ENCODE results near the gene RHOH. TPM values are rescaled to one million over a fixed set of nuclear protein-coding genes. Genes with fewer than 3 reads are reported as not detected.

Gene RHOH
- polyA plus RNA-seq, 1 experiment = not detected

DNA sequence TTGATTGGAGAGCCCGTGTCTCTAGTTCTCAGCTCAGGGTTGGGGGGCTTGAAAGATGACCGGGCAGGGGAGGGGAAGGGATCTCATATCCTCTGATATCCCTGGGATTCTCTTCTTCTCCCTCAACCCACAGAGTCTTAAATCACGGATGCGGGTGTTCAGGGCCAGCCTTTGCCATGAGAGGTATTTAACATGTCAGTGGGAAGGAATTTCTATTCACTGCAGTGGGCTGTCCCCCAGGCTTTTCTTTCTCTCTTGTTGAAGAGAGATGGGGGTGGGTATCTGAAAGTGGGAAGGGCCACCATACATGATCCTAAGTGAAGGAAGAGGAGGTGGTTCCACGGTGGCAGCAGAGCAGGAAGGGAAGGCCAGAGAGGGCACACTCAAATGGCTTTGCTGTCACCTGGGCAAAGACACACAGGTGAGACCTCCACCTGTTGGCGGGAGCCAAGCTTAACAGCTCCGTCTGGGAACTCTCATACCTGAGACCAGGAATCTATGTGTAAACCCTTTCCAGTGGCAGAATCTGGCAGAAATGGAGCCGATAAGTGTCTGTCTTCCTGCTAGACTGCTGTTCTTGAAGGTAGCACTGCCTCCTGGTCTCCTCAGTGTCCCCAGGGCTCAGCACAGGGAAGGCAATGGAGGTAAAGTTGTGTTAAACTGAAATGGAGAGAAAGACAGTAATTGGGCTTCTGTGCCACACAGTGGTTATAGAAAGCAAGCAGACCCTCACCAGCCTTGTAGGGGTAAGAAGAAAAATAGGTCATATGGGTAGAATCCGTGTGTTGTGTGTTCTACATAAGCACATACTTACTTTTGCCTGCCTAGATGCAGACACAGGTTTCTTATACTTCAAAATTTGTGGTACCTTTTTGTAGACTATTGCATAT is 49.4 kb downstream of the RHOH start:
- ChIA-PET POLR2A (no interaction called here), CTCF (no interaction called here)
- H3K4me3 ChIP-seq (ENCODE audit: low read depth, low read length) = no peak overlapping the region
- peaks cover 13% of the 10 kb centered on the region for H3K27me3 ChIP-seq (ENCODE audit: control insufficient read depth, insufficient read depth, low read length)
- no peaks in the 10 kb centered on the region for H3K36me3 ChIP-seq (ENCODE audit: control insufficient read depth, insufficient read depth, low read length)
- no peak for DNase-seq (ENCODE audit: low read depth)
- TF ChIP-seq, protein P1, sequence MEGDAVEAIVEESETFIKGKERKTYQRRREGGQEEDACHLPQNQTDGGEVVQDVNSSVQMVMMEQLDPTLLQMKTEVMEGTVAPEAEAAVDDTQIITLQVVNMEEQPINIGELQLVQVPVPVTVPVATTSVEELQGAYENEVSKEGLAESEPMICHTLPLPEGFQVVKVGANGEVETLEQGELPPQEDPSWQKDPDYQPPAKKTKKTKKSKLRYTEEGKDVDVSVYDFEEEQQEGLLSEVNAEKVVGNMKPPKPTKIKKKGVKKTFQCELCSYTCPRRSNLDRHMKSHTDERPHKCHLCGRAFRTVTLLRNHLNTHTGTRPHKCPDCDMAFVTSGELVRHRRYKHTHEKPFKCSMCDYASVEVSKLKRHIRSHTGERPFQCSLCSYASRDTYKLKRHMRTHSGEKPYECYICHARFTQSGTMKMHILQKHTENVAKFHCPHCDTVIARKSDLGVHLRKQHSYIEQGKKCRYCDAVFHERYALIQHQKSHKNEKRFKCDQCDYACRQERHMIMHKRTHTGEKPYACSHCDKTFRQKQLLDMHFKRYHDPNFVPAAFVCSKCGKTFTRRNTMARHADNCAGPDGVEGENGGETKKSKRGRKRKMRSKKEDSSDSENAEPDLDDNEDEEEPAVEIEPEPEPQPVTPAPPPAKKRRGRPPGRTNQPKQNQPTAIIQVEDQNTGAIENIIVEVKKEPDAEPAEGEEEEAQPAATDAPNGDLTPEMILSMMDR (IDR thresholded peaks at IDR 0.05; ENCODE audit: insufficient read depth, low read depth, low read length) = no peak

DNA sequence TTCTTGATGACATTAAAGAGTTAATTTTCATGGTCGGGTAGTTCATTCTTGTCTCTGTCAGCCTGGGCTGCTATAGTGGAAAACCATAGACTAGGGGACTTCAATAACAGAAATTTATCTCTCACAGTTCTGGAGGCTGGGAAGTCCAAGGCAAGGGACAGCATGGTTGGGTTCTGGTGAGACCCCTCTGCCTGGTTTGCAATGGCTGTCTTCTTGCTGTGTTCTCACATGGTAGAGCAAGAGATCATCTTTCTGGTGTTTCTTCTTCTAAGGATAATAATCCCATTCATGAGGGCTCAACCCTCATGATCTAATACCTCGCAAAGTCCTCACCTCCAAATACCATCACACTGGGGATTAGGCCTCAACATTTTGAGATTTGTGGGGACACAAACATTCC is 50.1 kb downstream of the RHOH start:
- H3K4me3 ChIP-seq (ENCODE audit: low read depth, low read length) = no peak overlapping the region
- CTCF ChIA-PET = no interaction called here
- POLR2A ChIA-PET = no interaction called here
- no peak for DNase-seq (ENCODE audit: low read depth)
- no peaks in the 10 kb centered on the region for H3K36me3 ChIP-seq (ENCODE audit: control insufficient read depth, insufficient read depth, low read length)
- H3K27me3 ChIP-seq (ENCODE audit: control insufficient read depth, insufficient read depth, low read length) = peaks cover 13% of the 10 kb centered on the region
- TF ChIP-seq, protein P1 (IDR thresholded peaks at IDR 0.05; ENCODE audit: insufficient read depth, low read depth, low read length) = no peak

DNA sequence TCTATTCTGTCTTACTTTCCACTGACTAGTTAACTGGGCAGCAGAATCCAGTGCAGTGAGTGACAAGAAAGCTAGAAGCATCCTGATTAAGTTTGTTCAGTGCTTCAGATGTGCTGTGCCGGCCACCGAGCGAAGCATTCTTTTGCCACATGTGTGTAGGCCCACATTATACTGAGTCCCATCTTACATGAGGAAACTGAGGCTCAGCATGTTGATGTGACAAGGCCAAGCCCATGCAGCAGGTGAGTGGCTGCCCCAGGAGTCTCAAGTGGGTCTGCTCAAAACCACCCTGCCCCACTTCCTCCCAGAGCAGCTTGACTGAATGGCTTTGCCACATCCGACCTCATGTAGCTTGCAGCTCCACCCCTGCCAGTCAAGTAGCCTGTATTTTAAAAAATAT is 50.5 kb downstream of the RHOH start:
- TF ChIP-seq, protein P1 (IDR thresholded peaks at IDR 0.05; ENCODE audit: insufficient read depth, low read depth, low read length) = no peak
- DNase-seq (ENCODE audit: low read depth) = no peak
- Histone ChIP-seq H3K4me3 (ENCODE audit: low read depth, low read length) (no peak overlapping the region), H3K27me3 (ENCODE audit: control insufficient read depth, insufficient read depth, low read length) (peaks cover 13% of the 10 kb centered on the region), H3K36me3 (ENCODE audit: control insufficient read depth, insufficient read depth, low read length) (no peaks in the 10 kb centered on the region)
- ChIA-PET POLR2A (no interaction called here), CTCF (interaction anchor here (1.7 kb wide), 1 partner anchor 17 kb away, joined by 3 read pairs; no protein-coding TSS in a partner anchor)

DNA sequence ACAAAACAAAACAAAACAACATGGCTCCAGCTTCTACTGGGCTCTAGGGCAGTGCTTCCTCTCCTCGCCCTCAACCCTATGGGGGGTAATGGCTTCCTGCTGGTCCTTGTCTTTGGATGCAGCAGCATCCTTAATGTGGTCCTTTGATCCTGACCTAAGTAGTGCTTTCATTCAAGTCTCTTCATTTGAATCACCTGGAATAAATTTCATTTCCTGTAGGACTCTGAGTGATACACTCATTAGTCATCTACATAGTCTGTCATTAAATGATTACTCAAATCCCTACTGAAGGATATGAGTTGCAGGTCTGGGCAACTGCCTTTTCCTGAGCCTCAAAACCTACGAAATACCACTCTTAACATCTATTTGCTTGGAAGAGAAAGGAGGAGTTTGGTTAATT is 54.5 kb downstream of the RHOH start:
- no peak for DNase-seq (ENCODE audit: low read depth)
- H3K36me3 ChIP-seq (ENCODE audit: control insufficient read depth, insufficient read depth, low read length) = no peaks in the 10 kb centered on the region
- H3K27me3 ChIP-seq (ENCODE audit: control insufficient read depth, insufficient read depth, low read length) = 0 out of 2 replicates have a peak, but pooled peaks cover 2% of the 10 kb centered on the region
- H3K4me3 ChIP-seq (ENCODE audit: low read depth, low read length) = no peak overlapping the region
- TF ChIP-seq, protein P1 (IDR thresholded peaks at IDR 0.05; ENCODE audit: insufficient read depth, low read depth, low read length) = no peak
- CTCF ChIA-PET = no interaction called here
- POLR2A ChIA-PET = no interaction called here

DNA sequence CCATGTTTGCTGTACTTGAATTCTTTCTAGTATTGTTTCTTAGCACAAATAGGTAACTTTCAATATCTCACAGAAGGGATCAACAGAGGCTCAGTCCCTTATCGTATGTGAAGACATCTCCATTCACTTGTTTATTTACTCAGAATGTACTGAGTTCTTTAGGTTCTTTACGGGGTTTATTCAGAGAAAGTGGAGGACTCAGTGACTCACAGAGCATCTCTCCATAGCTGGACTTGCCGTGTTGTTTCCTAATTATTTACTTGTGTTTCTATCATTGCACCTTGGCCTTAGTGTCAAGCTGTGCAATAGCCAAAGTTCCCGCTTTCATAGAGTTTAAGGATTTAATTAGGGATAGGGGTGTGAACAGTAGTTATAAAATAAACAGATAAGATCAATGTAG is 57.1 kb downstream of the RHOH start:
- POLR2A ChIA-PET = no interaction called here
- CTCF ChIA-PET = interaction anchor here (1.4 kb wide), 1 partner anchor 9 kb away, joined by 3 read pairs; no protein-coding TSS in a partner anchor
- no peak overlapping the region for H3K4me3 ChIP-seq (ENCODE audit: low read depth, low read length)
- H3K27me3 ChIP-seq (ENCODE audit: control insufficient read depth, insufficient read depth, low read length) = peaks cover 4% of the 10 kb centered on the region
- TF ChIP-seq, protein P1 (IDR thresholded peaks at IDR 0.05; ENCODE audit: insufficient read depth, low read depth, low read length) = no peak
- no peaks in the 10 kb centered on the region for H3K36me3 ChIP-seq (ENCODE audit: control insufficient read depth, insufficient read depth, low read length)
- no peak for DNase-seq (ENCODE audit: low read depth)
